GM12872 (cell line): ENCODE results near the gene SOX13.

Experiments used
- CTCF ChIP-seq: IDR thresholded peaks from 3 replicates; pipeline ENCODE4 v1.5.1; 2011; ENCODE audit warnings: low read depth, mild to moderate bottlenecking, low read length, moderate library complexity; ENCODE audit not compliant: insufficient read depth

SOX13 gene

GRCh38 chr1:204130178-204130577 lies 57.3 kb downstream of the SOX13 start:
- TF ChIP-seq CTCF = no peak

GRCh38 chr1:204130981-204131892 lies 58.3 kb downstream of the SOX13 start:
- TF ChIP-seq CTCF = no peak

GRCh38 chr1:204131978-204132377 lies 59.1 kb downstream of the SOX13 start:
- TF ChIP-seq CTCF = no peak

- TF ChIP-seq CTCF = no peak
Measured at GRCh38 chr1:204132718-204133117, 59.8 kb downstream of the SOX13 start.

GRCh38 chr1:204134103-204134502 lies 61.2 kb downstream of the SOX13 start:
- no peak for TF ChIP-seq CTCF

GRCh38 chr1:204136814-204137213 lies 63.9 kb downstream of the SOX13 start:
- no peak for TF ChIP-seq CTCF

- TF ChIP-seq CTCF = no peak
Measured at GRCh38 chr1:204139088-204139487, 66.2 kb downstream of the SOX13 start.
